ENCODE measurements around the gene TOX2.

TOX2 gene

GRCh38 chr20:44028003-44028730 lies 113.5 kb downstream of the TOX2 start:
- FAIRE-seq: no peak
- TF ChIP-seq POLR2AphosphoS5 (IDR thresholded peaks at IDR 0.05; ENCODE audit: low read depth, low read length): no peak
- no peak for TF ChIP-seq TAF1 (IDR thresholded peaks at IDR 0.05; ENCODE audit: borderline replicate concordance, low read depth, low read length)
- no peak for TF ChIP-seq POLR2A (IDR thresholded peaks at IDR 0.05; ENCODE audit: low read depth, low read length)

GRCh38 chr20:44028868-44029847 lies 114.5 kb downstream of the TOX2 start:
- TF ChIP-seq TAF1 (IDR thresholded peaks at IDR 0.05; ENCODE audit: borderline replicate concordance, low read depth, low read length) (no peak), POLR2A (IDR thresholded peaks at IDR 0.05; ENCODE audit: low read depth, low read length) (peak; percentile 26; the same call in 1 of the 2 replicates), POLR2AphosphoS5 (IDR thresholded peaks at IDR 0.05; ENCODE audit: low read depth, low read length) (0 out of 2 replicates have a peak, but pooled peaks have one; percentile 23)
- no peak for DNase-seq (ENCODE audit: insufficient read length)
- peak; percentile 98 for FAIRE-seq

More at GRCh38 chr20:44028003-44028730, 113.5 kb downstream of the TOX2 start:
- no peak for DNase-seq (ENCODE audit: insufficient read length)

- DNase-seq (ENCODE audit: insufficient read length) (no peak), FAIRE-seq (peak; percentile 42)
- no peak for TF ChIP-seq TAF1 (IDR thresholded peaks at IDR 0.05; ENCODE audit: borderline replicate concordance, low read depth, low read length)
- no peak for TF ChIP-seq POLR2AphosphoS5 (IDR thresholded peaks at IDR 0.05; ENCODE audit: low read depth, low read length)
- no peak for TF ChIP-seq POLR2A (IDR thresholded peaks at IDR 0.05; ENCODE audit: low read depth, low read length)
Observed at GRCh38 chr20:44029848-44030230, 115.2 kb downstream of the TOX2 start.

- TF ChIP-seq POLR2AphosphoS5 (IDR thresholded peaks at IDR 0.05; ENCODE audit: low read depth, low read length): no peak
- TF ChIP-seq TAF1 (IDR thresholded peaks at IDR 0.05; ENCODE audit: borderline replicate concordance, low read depth, low read length): no peak
- TF ChIP-seq POLR2A (IDR thresholded peaks at IDR 0.05; ENCODE audit: low read depth, low read length): no peak
- DNase-seq (ENCODE audit: insufficient read length): no peak
- no peak for FAIRE-seq
Observed at GRCh38 chr20:44030394-44030793, 115.7 kb downstream of the TOX2 start.

- TF ChIP-seq TAF1 (IDR thresholded peaks at IDR 0.05; ENCODE audit: borderline replicate concordance, low read depth, low read length) (no peak), POLR2AphosphoS5 (IDR thresholded peaks at IDR 0.05; ENCODE audit: low read depth, low read length) (no peak), POLR2A (IDR thresholded peaks at IDR 0.05; ENCODE audit: low read depth, low read length) (no peak)
- FAIRE-seq (no peak), DNase-seq (ENCODE audit: insufficient read length) (no peak)
Observed at GRCh38 chr20:44031001-44031574, 116.4 kb downstream of the TOX2 start.

GRCh38 chr20:44031781-44032582 lies 117.3 kb downstream of the TOX2 start:
- DNase-seq (ENCODE audit: insufficient read length) (no peak), FAIRE-seq (peak; percentile 58)
- TF ChIP-seq POLR2AphosphoS5 (IDR thresholded peaks at IDR 0.05; ENCODE audit: low read depth, low read length) (no peak), TAF1 (IDR thresholded peaks at IDR 0.05; ENCODE audit: borderline replicate concordance, low read depth, low read length) (no peak), POLR2A (IDR thresholded peaks at IDR 0.05; ENCODE audit: low read depth, low read length) (no peak)

- TF ChIP-seq TAF1 (IDR thresholded peaks at IDR 0.05; ENCODE audit: borderline replicate concordance, low read depth, low read length) (no peak), POLR2AphosphoS5 (IDR thresholded peaks at IDR 0.05; ENCODE audit: low read depth, low read length) (no peak), POLR2A (IDR thresholded peaks at IDR 0.05; ENCODE audit: low read depth, low read length) (no peak)
- no peak for FAIRE-seq
- no peak for DNase-seq (ENCODE audit: insufficient read length)
Observed at GRCh38 chr20:44032583-44033331, 118.1 kb downstream of the TOX2 start.

GRCh38 chr20:44033344-44033743 lies 118.7 kb downstream of the TOX2 start:
- no peak for DNase-seq (ENCODE audit: insufficient read length)
- peak; percentile 27 for FAIRE-seq
- TF ChIP-seq TAF1 (IDR thresholded peaks at IDR 0.05; ENCODE audit: borderline replicate concordance, low read depth, low read length): no peak
- no peak for TF ChIP-seq POLR2A (IDR thresholded peaks at IDR 0.05; ENCODE audit: low read depth, low read length)
- no peak for TF ChIP-seq POLR2AphosphoS5 (IDR thresholded peaks at IDR 0.05; ENCODE audit: low read depth, low read length)

- peak; percentile 56 for FAIRE-seq
- DNase-seq (ENCODE audit: insufficient read length): no peak
- no peak for TF ChIP-seq TAF1 (IDR thresholded peaks at IDR 0.05; ENCODE audit: borderline replicate concordance, low read depth, low read length)
- TF ChIP-seq POLR2AphosphoS5 (IDR thresholded peaks at IDR 0.05; ENCODE audit: low read depth, low read length): no peak
- TF ChIP-seq POLR2A (IDR thresholded peaks at IDR 0.05; ENCODE audit: low read depth, low read length): no peak
Observed at GRCh38 chr20:44033873-44034272, 119.2 kb downstream of the TOX2 start.

- TF ChIP-seq TAF1 (IDR thresholded peaks at IDR 0.05; ENCODE audit: borderline replicate concordance, low read depth, low read length): no peak
- no peak for TF ChIP-seq POLR2AphosphoS5 (IDR thresholded peaks at IDR 0.05; ENCODE audit: low read depth, low read length)
- TF ChIP-seq POLR2A (IDR thresholded peaks at IDR 0.05; ENCODE audit: low read depth, low read length): no peak
- FAIRE-seq: no peak
- DNase-seq (ENCODE audit: insufficient read length): no peak
Observed at GRCh38 chr20:44034451-44034850, 119.8 kb downstream of the TOX2 start.

All from GM12892 (cell line).